HG02678 (cell line): Measurements from ENCODE around the gene HIVEP3.

Experiments
- ATAC-seq: cut with Tn5 transposase; IDR thresholded peaks from one replicate; pipeline ENCODE4 v1.9.1; 2021; ENCODE audit warnings: mild to moderate bottlenecking, moderate library complexity; ENCODE audit not compliant: unreplicated experiment

Gene HIVEP3

DNA sequence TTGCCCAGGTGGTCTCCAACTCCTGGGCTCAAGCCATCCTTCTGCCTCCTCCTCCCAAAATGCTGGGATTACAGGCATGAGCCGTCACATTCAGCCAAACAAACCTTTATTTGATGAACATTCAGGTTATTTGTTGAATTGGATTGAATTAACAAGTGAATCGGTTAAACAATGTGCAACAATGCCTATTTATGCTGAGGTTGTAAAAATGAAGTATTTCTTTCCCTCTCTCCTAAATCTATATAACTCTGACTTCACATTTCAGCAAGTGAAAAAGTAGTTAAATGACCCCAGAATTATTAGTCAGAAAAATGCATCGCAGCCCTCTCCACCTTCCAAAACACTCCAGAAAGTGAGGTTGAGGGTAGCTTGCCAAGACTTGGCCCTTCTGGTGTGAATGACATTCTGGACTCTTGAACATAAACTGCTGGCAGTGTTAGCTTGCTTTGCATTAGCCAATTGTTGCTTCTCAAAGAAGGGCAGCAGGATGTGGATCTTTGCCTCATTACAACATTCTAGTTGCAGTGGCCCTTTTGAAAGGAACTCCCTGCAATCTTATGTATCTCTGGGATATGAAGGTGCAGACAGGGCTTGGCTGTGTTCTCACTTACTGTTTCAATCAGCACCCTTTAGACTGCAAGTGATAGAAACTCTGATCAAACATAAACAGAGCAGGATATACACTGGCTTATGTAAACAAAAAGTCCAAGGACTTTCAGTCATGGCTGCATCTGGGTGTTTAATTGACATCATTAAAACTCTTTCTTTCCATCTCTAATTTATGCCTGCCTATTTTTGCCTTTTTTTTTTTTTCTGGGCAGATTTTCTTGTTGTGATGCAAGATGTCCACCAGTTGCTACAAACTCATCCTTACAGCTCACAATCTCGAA, 456.7 kb downstream of the HIVEP3 start:
- ATAC-seq = no peak

DNA sequence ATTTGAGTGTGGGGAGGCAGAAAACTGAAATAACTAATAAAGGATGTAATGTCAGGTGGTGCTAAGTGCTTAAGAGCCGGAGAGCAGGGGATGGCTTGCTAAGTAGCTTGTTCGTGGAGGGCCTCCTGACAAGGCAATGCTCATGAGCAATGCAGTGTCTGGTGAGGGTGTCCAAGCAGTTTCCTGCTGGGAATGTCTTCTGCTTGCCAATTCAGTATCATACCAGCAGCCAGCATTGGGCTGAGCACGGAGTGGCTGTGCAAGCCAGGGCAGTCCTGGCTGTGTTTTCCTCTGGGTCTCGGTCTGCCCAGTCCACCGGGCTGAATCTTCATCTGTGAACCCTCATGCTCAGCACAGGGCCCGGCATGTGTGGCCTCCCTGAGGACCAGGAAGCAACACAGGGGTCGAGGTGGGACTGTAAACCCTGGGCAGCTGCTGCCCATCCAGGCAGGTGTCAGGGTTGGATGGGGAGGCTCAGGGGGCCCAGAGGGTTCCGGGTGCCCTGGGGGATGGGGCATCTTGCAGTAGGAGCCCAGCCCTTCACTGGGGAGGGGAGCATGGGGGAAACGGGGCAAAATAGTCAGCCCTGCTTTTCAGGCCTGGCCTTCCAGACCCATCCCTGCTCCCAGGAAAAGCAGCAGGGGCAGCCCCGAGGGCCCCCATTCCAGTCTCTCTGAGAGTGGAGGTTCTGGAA, 461.7 kb downstream of the HIVEP3 start:
- ATAC-seq = no peak
